Measurements from ENCODE around the gene TRIM14.
"Not testable (repeated sequence)": the region's sequence is repeated elsewhere in the genome, so short reads cannot be mapped to it uniquely, and the experiment has no call there.

- TF ChIP-seq TGIF2, ONECUT2, MLX (CRISPR knock-in tag; IDR thresholded peaks at IDR 0.05): not testable (repeated sequence)
Observed at GRCh38 chr9:98130060-98130459, 11.0 kb upstream of the TRIM14 start.

Data from HepG2 (cell line).